ENCODE results near the gene UGT1A5.

- no peak for TF ChIP-seq POLR2A (IDR thresholded peaks at IDR 0.05)
- TF ChIP-seq, protein P1, sequence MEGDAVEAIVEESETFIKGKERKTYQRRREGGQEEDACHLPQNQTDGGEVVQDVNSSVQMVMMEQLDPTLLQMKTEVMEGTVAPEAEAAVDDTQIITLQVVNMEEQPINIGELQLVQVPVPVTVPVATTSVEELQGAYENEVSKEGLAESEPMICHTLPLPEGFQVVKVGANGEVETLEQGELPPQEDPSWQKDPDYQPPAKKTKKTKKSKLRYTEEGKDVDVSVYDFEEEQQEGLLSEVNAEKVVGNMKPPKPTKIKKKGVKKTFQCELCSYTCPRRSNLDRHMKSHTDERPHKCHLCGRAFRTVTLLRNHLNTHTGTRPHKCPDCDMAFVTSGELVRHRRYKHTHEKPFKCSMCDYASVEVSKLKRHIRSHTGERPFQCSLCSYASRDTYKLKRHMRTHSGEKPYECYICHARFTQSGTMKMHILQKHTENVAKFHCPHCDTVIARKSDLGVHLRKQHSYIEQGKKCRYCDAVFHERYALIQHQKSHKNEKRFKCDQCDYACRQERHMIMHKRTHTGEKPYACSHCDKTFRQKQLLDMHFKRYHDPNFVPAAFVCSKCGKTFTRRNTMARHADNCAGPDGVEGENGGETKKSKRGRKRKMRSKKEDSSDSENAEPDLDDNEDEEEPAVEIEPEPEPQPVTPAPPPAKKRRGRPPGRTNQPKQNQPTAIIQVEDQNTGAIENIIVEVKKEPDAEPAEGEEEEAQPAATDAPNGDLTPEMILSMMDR (IDR thresholded peaks at IDR 0.05): no peak
These were observed 25.8 kb upstream of the UGT1A5 start for GRCh38 chr2:233686928-233687327.
